ENCODE measurements around the gene IP6K1.

GRCh38 chr3:49723628-49724551 lies 62.5 kb downstream of the IP6K1 start, which contains the start of gene GMPPB:
- TF ChIP-seq CTCF (IDR thresholded peaks at IDR 0.05) = no peak
- TF ChIP-seq EP300 (IDR thresholded peaks at IDR 0.05) = no peak
- TF ChIP-seq POLR2AphosphoS5 (IDR thresholded peaks at IDR 0.05) = peak; percentile 68 to 94 (median 81)
- TF ChIP-seq POLR2A (IDR thresholded peaks at IDR 0.05) = peak; percentile 41 to 54

All from sigmoid colon (tissue), 4 donors.